Endodermal cell (in vitro differentiated cells): ENCODE results near the gene HEPN1. TPM values are rescaled to one million over a fixed set of nuclear protein-coding genes. Genes with fewer than 3 reads are reported as not detected.

ENCODE experiments used
- DNase-seq: peaks from one replicate; pipeline ENCODE4 v3.0.0-alpha.2; 2017
- H3K27ac ChIP-seq: 2 replicates; pipeline ENCODE4 v1.5.1; 2013; ENCODE audit warnings: mild to moderate bottlenecking, low read depth, low read length, moderate library complexity
- H3K27me3 ChIP-seq: 2 replicates; pipeline ENCODE4 v1.6.1; 2013; ENCODE audit warnings: mild to moderate bottlenecking, low read length, moderate library complexity; ENCODE audit not compliant: insufficient read depth, control insufficient read depth, poor library complexity, severe bottlenecking
- H3K36me3 ChIP-seq: 2 replicates; pipeline ENCODE4 v1.7.0; 2013; ENCODE audit warnings: mild to moderate bottlenecking, low read length, moderate library complexity; ENCODE audit not compliant: control insufficient read depth, insufficient read depth
- H3K4me1 ChIP-seq: one replicate; pipeline ENCODE4 v1.7.0; 2013; ENCODE audit warnings: low read length; ENCODE audit not compliant: control insufficient read depth, insufficient read depth
- H3K4me3 ChIP-seq: 2 replicates; pipeline ENCODE4 v1.5.1; 2013; ENCODE audit warnings: mild to moderate bottlenecking, low read length, moderate library complexity
- H3K9ac ChIP-seq: 2 replicates; pipeline ENCODE4 v1.6.1; 2013; ENCODE audit warnings: mild to moderate bottlenecking, low read length, moderate library complexity; ENCODE audit not compliant: poor library complexity, severe bottlenecking; ENCODE audit errors: extremely low read depth
- H3K9me3 ChIP-seq: 2 replicates; pipeline ENCODE4 v1.6.1; 2013; ENCODE audit warnings: mild to moderate bottlenecking, low read length, moderate library complexity; ENCODE audit not compliant: control insufficient read depth
- H3K27ac Mint-ChIP-seq: 2 replicates; pipeline ENCODE4 v1.8.0; 2020; ENCODE audit warnings: mixed read lengths
- H3K27me3 Mint-ChIP-seq: 2 replicates; pipeline ENCODE4 v1.8.0; 2021; ENCODE audit warnings: mild to moderate bottlenecking, mixed read lengths; ENCODE audit not compliant: insufficient read depth
- H3K36me3 Mint-ChIP-seq: 2 replicates; pipeline ENCODE4 v1.8.0; 2020; ENCODE audit warnings: low read depth, mixed read lengths
- H3K4me1 Mint-ChIP-seq: 2 replicates; pipeline ENCODE4 v1.8.0; 2020; ENCODE audit warnings: mixed read lengths
- H3K4me3 Mint-ChIP-seq: 2 replicates; pipeline ENCODE4 v1.8.0; 2020; ENCODE audit warnings: mild to moderate bottlenecking, moderate library complexity, mixed read lengths
- H3K9me3 Mint-ChIP-seq: 2 replicates; pipeline ENCODE4 v1.8.0; 2020; ENCODE audit warnings: mild to moderate bottlenecking, mixed read lengths
- CTCF ChIP-seq: fragments of 200-600 bp; sonication (generic); conservative IDR thresholded peaks from 2 replicates; pipeline ENCODE4 v1.5.0; 2021; ENCODE audit warnings: antibody characterized with exemption, mild to moderate bottlenecking
- WGBS, 2 experiments: methylation state at CpG; one replicate each; pipeline versions ENCODE4 v1.1.5 to v1.1.7; 2013; ENCODE audit warnings: missing lambda C conversion rate in 2 of 2, mixed read lengths in 1 of 2; ENCODE audit not compliant: insufficient coverage in 1 of 2, insufficient read length in 1 of 2; 5-methylcytosine and 5-hydroxymethylcytosine counted together
- total RNA-seq, 2 donors: library from RNA; stranded (reverse); fragmentation: NEBNext Ultra II Directional in 1 of 2; extraction: Animal tissue kit (Norgen Biotek cat#: 25700) in 1 of 2; gene quantifications; 2 replicates in 1 of 2; 3 replicates in 1 of 2; pipeline ENCODE4 v1.2.1, GENCODE V29; 2021

HEPN1 gene
- total RNA-seq, 2 donors from 2014 or later, result not detected

GRCh38 chr11:124893781-124894401, 25.2 kb upstream of the HEPN1 start:
- Mint-ChIP-seq H3K4me3 (no peak overlapping the region), H3K27ac (no peak overlapping the region), H3K36me3 (no peaks in the 10 kb centered on the region), H3K4me1 (peaks cover 12% of the 10 kb centered on the region), H3K9me3 (no peaks in the 10 kb centered on the region), H3K27me3 (peaks cover 41% of the 10 kb centered on the region)
- H3K27me3 ChIP-seq, result peaks cover 42% of the 10 kb centered on the region
- no peaks in the 10 kb centered on the region for H3K36me3 ChIP-seq
- H3K4me1 ChIP-seq, result peaks cover 8% of the 10 kb centered on the region
- H3K4me3 ChIP-seq, result no peak overlapping the region
- WGBS, 2 experiments, result 88 to 90% methylated on average over 8 to 14 of the region's 14 CpGs
- no peak for TF ChIP-seq CTCF
- DNase-seq, result no peak
- H3K9ac ChIP-seq, result no peak overlapping the region
- no peak overlapping the region for H3K27ac ChIP-seq
- no peaks in the 10 kb centered on the region for H3K9me3 ChIP-seq

- Mint-ChIP-seq H3K27ac (no peak overlapping the region), H3K36me3 (no peaks in the 10 kb centered on the region), H3K27me3 (peaks cover 38% of the 10 kb centered on the region), H3K4me3 (no peak overlapping the region), H3K9me3 (no peaks in the 10 kb centered on the region), H3K4me1 (peaks cover 19% of the 10 kb centered on the region)
- no peak for DNase-seq
- Histone ChIP-seq H3K36me3 (no peaks in the 10 kb centered on the region), H3K4me3 (no peak overlapping the region), H3K9ac (no peak overlapping the region), H3K4me1 (peaks cover 9% of the 10 kb centered on the region), H3K27ac (no peak overlapping the region), H3K9me3 (no peaks in the 10 kb centered on the region), H3K27me3 (peaks cover 32% of the 10 kb centered on the region)
- no peak for TF ChIP-seq CTCF
- WGBS, 2 experiments, result 91 to 100% methylated on average over 1 to 4 of the region's 4 CpGs
These were observed 24.2 kb upstream of the HEPN1 start for GRCh38 chr11:124894606-124895430.

GRCh38 chr11:124895471-124895971, 23.5 kb upstream of the HEPN1 start:
- no peak for TF ChIP-seq CTCF
- Mint-ChIP-seq H3K27me3 (peaks cover 44% of the 10 kb centered on the region), H3K4me1 (peaks cover 19% of the 10 kb centered on the region), H3K27ac (no peak overlapping the region), H3K9me3 (no peaks in the 10 kb centered on the region), H3K36me3 (no peaks in the 10 kb centered on the region), H3K4me3 (no peak overlapping the region)
- Histone ChIP-seq H3K4me3 (no peak overlapping the region), H3K36me3 (no peaks in the 10 kb centered on the region), H3K27me3 (peaks cover 36% of the 10 kb centered on the region), H3K27ac (no peak overlapping the region), H3K4me1 (peaks cover 9% of the 10 kb centered on the region), H3K9ac (no peak overlapping the region), H3K9me3 (no peaks in the 10 kb centered on the region)
- 90 to 93% methylated on average over 6 to 20 of the region's 20 CpGs for WGBS, 2 experiments
- peak; percentile 38 for DNase-seq
